Measurements from ENCODE around the gene PKP2. TPM values are rescaled to one million over a fixed set of nuclear protein-coding genes. Genes with fewer than 3 reads are reported as not detected.

PKP2 gene
- total and polyA plus RNA-seq, 2 experiments from 2014 or later: 363 to 376 TPM

DNA sequence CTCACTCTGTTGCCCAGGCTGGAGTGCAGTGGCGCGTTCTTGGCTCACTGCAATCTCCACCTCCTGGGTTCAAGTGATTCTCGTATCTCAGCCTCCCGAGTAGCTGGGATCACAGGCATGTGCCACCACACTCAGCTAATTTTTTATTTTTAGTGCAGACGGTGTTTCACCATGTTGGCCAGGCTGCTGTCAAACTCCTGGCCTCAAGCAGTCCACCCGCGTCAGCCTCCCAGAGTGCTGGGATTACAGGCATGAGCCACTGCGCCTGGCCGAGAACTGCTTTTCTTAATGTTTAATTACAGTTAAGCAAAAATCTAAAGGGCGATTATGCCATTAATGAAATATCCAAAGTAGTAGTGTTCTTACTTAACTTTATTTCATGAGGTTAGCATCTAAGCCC, 154.4 kb downstream of the PKP2 start:
- no peaks in the 10 kb centered on the region for H3K27me3 ChIP-seq
- peaks cover 30% of the 10 kb centered on the region for H3K4me1 ChIP-seq (ENCODE audit: low read depth)
- DNase-seq (ENCODE audit: low read depth in 1 of 2, low spot score in 1 of 2): no peak
- no peak overlapping the region for H3K27ac ChIP-seq
- H3K9me3 ChIP-seq (ENCODE audit: low read depth): no peaks in the 10 kb centered on the region
- peaks cover 59% of the 10 kb centered on the region for H3K36me3 ChIP-seq
- H3K4me3 ChIP-seq: no peak overlapping the region
- no peak for TF ChIP-seq CTCF (IDR thresholded peaks at IDR 0.05; ENCODE audit: low read depth, low read length)

Other genes starting within 250 kb of the PKP2 start
- gene DNM1L, start 217.5 kb downstream of the PKP2 start, total RNA-seq: 51.9 and 57.5 TPM in 2 replicates
- gene DNM1L, start 217.5 kb downstream of the PKP2 start, polyA plus RNA-seq: 56.7 and 64.4 TPM in 2 replicates
- gene YARS2, start 140.9 kb downstream of the PKP2 start, total RNA-seq: 31.6 and 39.9 TPM in 2 replicates
- 33.4 and 44.1 TPM in 2 replicates for gene YARS2, start 140.9 kb downstream of the PKP2 start, polyA plus RNA-seq

Data from cardiac muscle cell (in vitro differentiated cells and primary cell).